Measurements from ENCODE around the gene MAEL.

GRCh38 chr1:167068761-167069160, 79.7 kb downstream of the MAEL start:
- no peak for TF ChIP-seq CTCF (IDR thresholded peaks at IDR 0.05; ENCODE audit: low read depth, low read length, poor library complexity, severe bottlenecking)
- TF ChIP-seq EZH2phosphoT487 (IDR thresholded peaks at IDR 0.05; ENCODE audit: borderline replicate concordance, low read length), result no peak
